Vagina (tissue), 2 donors: ENCODE results near the gene RUNX2.

Experiments used
- POLR2A ChIP-seq, 2 donors: fragments of 450-650 bp; IDR thresholded peaks; one replicate each; pipeline ENCODE4 v1.6.1; 2017; ENCODE audit warnings: antibody characterized with exemption in 2 of 2, mild to moderate bottlenecking in 2 of 2, moderate library complexity in 2 of 2
- TF ChIP-seq, protein P1 (sequence below), 3 experiments: fragments of 450-650 bp in 2 of 3; fragments of 200-600 bp in 1 of 3; sonication (generic) in 1 of 3; IDR thresholded peaks; one replicate each; pipeline ENCODE4 v1.5.1; 2017 to 2019; ENCODE audit warnings: antibody characterized with exemption in 3 of 3, mild to moderate bottlenecking in 2 of 3, moderate library complexity in 2 of 3

DNA sequence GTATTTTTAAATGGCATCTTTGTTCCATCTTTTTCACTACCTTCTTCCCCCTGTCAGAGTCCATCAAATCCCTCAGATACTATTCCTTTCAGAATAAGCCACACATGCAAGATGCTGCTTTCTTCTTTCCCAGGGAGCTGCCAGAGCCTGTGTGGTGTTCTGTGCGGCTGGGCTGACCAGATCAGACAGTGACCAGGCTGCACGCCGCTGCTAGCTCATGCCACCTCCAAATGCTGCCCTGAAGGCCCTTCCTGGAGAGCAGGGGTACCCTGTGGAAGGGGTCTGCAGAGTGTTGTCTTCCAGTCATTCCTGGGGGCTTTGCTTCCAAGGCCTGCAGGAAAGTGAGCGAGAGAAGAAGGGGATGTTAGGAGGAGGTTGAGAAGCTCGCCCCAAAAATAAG lies 228.7 kb downstream of the RUNX2 start:
- TF ChIP-seq, protein P1, sequence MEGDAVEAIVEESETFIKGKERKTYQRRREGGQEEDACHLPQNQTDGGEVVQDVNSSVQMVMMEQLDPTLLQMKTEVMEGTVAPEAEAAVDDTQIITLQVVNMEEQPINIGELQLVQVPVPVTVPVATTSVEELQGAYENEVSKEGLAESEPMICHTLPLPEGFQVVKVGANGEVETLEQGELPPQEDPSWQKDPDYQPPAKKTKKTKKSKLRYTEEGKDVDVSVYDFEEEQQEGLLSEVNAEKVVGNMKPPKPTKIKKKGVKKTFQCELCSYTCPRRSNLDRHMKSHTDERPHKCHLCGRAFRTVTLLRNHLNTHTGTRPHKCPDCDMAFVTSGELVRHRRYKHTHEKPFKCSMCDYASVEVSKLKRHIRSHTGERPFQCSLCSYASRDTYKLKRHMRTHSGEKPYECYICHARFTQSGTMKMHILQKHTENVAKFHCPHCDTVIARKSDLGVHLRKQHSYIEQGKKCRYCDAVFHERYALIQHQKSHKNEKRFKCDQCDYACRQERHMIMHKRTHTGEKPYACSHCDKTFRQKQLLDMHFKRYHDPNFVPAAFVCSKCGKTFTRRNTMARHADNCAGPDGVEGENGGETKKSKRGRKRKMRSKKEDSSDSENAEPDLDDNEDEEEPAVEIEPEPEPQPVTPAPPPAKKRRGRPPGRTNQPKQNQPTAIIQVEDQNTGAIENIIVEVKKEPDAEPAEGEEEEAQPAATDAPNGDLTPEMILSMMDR (IDR thresholded peaks at IDR 0.05): no peak
- TF ChIP-seq POLR2A (IDR thresholded peaks at IDR 0.05): no peak
